H9 (cell line): Measurements from ENCODE around the gene PDGFRB. TPM values are rescaled to one million over a fixed set of nuclear protein-coding genes. Genes with fewer than 3 reads are reported as not detected.
A peak's percentile ranks its signal among the peaks of the same experiment; 100 is the strongest.

Source experiments
- DNase-seq: peaks from one replicate; pipeline ENCODE4 v3.0.0-alpha.2; 2017
- H2AFZ ChIP-seq: one replicate; pipeline ENCODE4 v1.6.1; 2013; ENCODE audit warnings: mild to moderate bottlenecking, low read length, control low read depth, moderate library complexity
- H2AK5ac ChIP-seq: 2 replicates; pipeline ENCODE4 v1.6.1; 2013; ENCODE audit warnings: low read length, control low read depth, mixed read lengths; ENCODE audit not compliant: insufficient read length
- H2BK120ac ChIP-seq: one replicate; pipeline ENCODE4 v1.6.1; 2013; ENCODE audit warnings: low read depth, mild to moderate bottlenecking, low read length, control low read depth, inconsistent platforms; ENCODE audit not compliant: poor library complexity, severe bottlenecking
- H2BK12ac ChIP-seq: 2 replicates; pipeline ENCODE4 v1.6.1; 2013; ENCODE audit warnings: low read length, control low read depth, mixed read lengths, low read depth; ENCODE audit not compliant: insufficient read length
- H2BK15ac ChIP-seq: 2 replicates; pipeline ENCODE4 v1.6.1; 2013; ENCODE audit warnings: low read depth, low read length, control low read depth
- H2BK20ac ChIP-seq: one replicate; pipeline ENCODE4 v1.6.1; 2013; ENCODE audit warnings: low read depth, mild to moderate bottlenecking, low read length, control low read depth, inconsistent platforms; ENCODE audit not compliant: poor library complexity, severe bottlenecking
- H2BK5ac ChIP-seq: 2 replicates; pipeline ENCODE4 v1.6.1; 2013; ENCODE audit warnings: low read length, control low read depth, mixed read lengths; ENCODE audit not compliant: insufficient read length
- H3K14ac ChIP-seq: 2 replicates; pipeline ENCODE4 v1.6.1; 2013; ENCODE audit warnings: low read length, control low read depth; ENCODE audit not compliant: insufficient read depth
- H3K18ac ChIP-seq: 2 replicates; pipeline ENCODE4 v1.6.1; 2013; ENCODE audit warnings: low read depth, mild to moderate bottlenecking, mixed read lengths, low read length, control low read depth; ENCODE audit not compliant: insufficient read length
- H3K23ac ChIP-seq: 2 replicates; pipeline ENCODE4 v1.6.1; 2013; ENCODE audit warnings: low read length, control low read depth, mixed read lengths, low read depth; ENCODE audit not compliant: insufficient read length
- H3K23me2 ChIP-seq: 2 replicates; pipeline ENCODE4 v1.6.1; 2013; ENCODE audit warnings: low read depth, mild to moderate bottlenecking, mixed read lengths, low read length, control low read depth; ENCODE audit not compliant: insufficient read length, poor library complexity, severe bottlenecking
- H3K27ac ChIP-seq: 2 replicates; pipeline ENCODE4 v1.5.1; 2013; ENCODE audit warnings: low read length, control low read depth, mixed read lengths, low read depth; ENCODE audit not compliant: insufficient read length
- H3K27me3 ChIP-seq: 2 replicates; pipeline ENCODE4 v1.6.1; 2013; ENCODE audit warnings: low read length, control low read depth, inconsistent platforms; ENCODE audit not compliant: insufficient read depth
- H3K4ac ChIP-seq: 2 replicates; pipeline ENCODE4 v1.6.1; 2013; ENCODE audit warnings: low read depth, mild to moderate bottlenecking, control low read depth, inconsistent platforms, low read length, moderate library complexity
- H3K4me1 ChIP-seq: 2 replicates; pipeline ENCODE4 v1.6.1; 2013; ENCODE audit warnings: low read length, control low read depth, inconsistent platforms; ENCODE audit not compliant: insufficient read depth
- H3K4me2 ChIP-seq: 2 replicates; pipeline ENCODE4 v1.6.1; 2013; ENCODE audit warnings: low read length, control low read depth, mixed read lengths; ENCODE audit not compliant: insufficient read length, insufficient read depth
- H3K56ac ChIP-seq: 2 replicates; pipeline ENCODE4 v1.6.1; 2013; ENCODE audit warnings: low read depth, mild to moderate bottlenecking, mixed read lengths, low read length, control low read depth; ENCODE audit not compliant: insufficient read length
- H3K79me1 ChIP-seq: 2 replicates; pipeline ENCODE4 v1.6.1; 2013; ENCODE audit warnings: low read depth, mild to moderate bottlenecking, moderate library complexity, low read length, control low read depth, inconsistent platforms; ENCODE audit not compliant: insufficient read depth, poor library complexity, severe bottlenecking
- H3K79me2 ChIP-seq: 2 replicates; pipeline ENCODE4 v1.6.1; 2013; ENCODE audit warnings: low read length, control low read depth, inconsistent platforms; ENCODE audit not compliant: insufficient read depth
- H3K9ac ChIP-seq: 2 replicates; pipeline ENCODE4 v1.6.1; 2013; ENCODE audit warnings: low read length, control low read depth, mixed read lengths; ENCODE audit not compliant: insufficient read length; ENCODE audit errors: extremely low read depth
- H3K9me3 ChIP-seq: one replicate; pipeline ENCODE4 v1.6.1; 2013; ENCODE audit warnings: low read depth, low read length, inconsistent platforms; ENCODE audit not compliant: control insufficient read depth
- H3T11ph ChIP-seq: one replicate; pipeline ENCODE4 v1.6.1; 2013; ENCODE audit warnings: mild to moderate bottlenecking, low read length, control low read depth, inconsistent platforms
- H4K20me1 ChIP-seq: one replicate; pipeline ENCODE4 v1.6.1; 2013; ENCODE audit not compliant: control insufficient read depth, insufficient read length, insufficient read depth
- H4K5ac ChIP-seq: 2 replicates; pipeline ENCODE4 v1.6.1; 2013; ENCODE audit warnings: low read depth, mild to moderate bottlenecking, mixed read lengths, low read length, control low read depth; ENCODE audit not compliant: insufficient read length
- H4K8ac ChIP-seq: replicated peaks from 2 replicates; pipeline ENCODE4 v1.6.1; 2013; ENCODE audit warnings: low read length, control low read depth, mixed read lengths, low read depth; ENCODE audit not compliant: insufficient read length
- H4K91ac ChIP-seq: 2 replicates; pipeline ENCODE4 v1.6.1; 2013; ENCODE audit warnings: low read depth, mild to moderate bottlenecking, moderate library complexity, mixed read lengths, low read length, control low read depth; ENCODE audit not compliant: insufficient read length
- H3K27ac Mint-ChIP-seq, 3 experiments: 2 replicates in 2 of 3; 3 replicates in 1 of 3; pipeline ENCODE4 v1.8.0; 2020 to 2021; ENCODE audit warnings: mixed read lengths in 3 of 3, mild to moderate bottlenecking in 1 of 3, moderate library complexity in 1 of 3
- H3K27me3 Mint-ChIP-seq: 2 replicates; pipeline ENCODE4 v1.8.0; 2021; ENCODE audit warnings: low read depth, mild to moderate bottlenecking, moderate library complexity, mixed read lengths
- H3K36me3 Mint-ChIP-seq, 3 experiments: 2 replicates in 2 of 3; 3 replicates in 1 of 3; pipeline ENCODE4 v1.8.0; 2020 to 2021; ENCODE audit warnings: low read depth in 3 of 3, mixed read lengths in 3 of 3; ENCODE audit not compliant: insufficient read depth in 1 of 3
- H3K4me1 Mint-ChIP-seq, 2 experiments: 2 replicates each; pipeline ENCODE4 v1.8.0; 2020; ENCODE audit warnings: mixed read lengths in 2 of 2
- H3K4me3 Mint-ChIP-seq, 2 experiments: 2 replicates in 1 of 2; 3 replicates in 1 of 2; pipeline ENCODE4 v1.8.0; 2020 to 2021; ENCODE audit warnings: mild to moderate bottlenecking in 2 of 2, mixed read lengths in 2 of 2, moderate library complexity in 1 of 2
- H3K9me3 Mint-ChIP-seq, 2 experiments: 2 replicates in 1 of 2; 3 replicates in 1 of 2; pipeline ENCODE4 v1.8.0; 2020; ENCODE audit warnings: mild to moderate bottlenecking in 2 of 2, mixed read lengths in 2 of 2, moderate library complexity in 1 of 2
- CTCF ChIP-seq: fragments of 200-600 bp; sonication (generic); conservative IDR thresholded peaks from 3 replicates; pipeline ENCODE4 v1.8.0; 2021; ENCODE audit warnings: antibody characterized with exemption, mild to moderate bottlenecking
- WGBS: extraction: QIAGEN DNeasy Blood & Tissue Kit; methylation state at CpG from one replicate; pipeline ENCODE4 v1.1.7; 2013; ENCODE audit warnings: missing lambda C conversion rate, low lambda C conversion rate, mixed read lengths; ENCODE audit not compliant: insufficient read length; ENCODE audit errors: extremely low coverage; 5-methylcytosine and 5-hydroxymethylcytosine counted together
- total RNA-seq: library from RNA; stranded (reverse); gene quantifications from 2 replicates; pipeline ENCODE4 v1.2.1, GENCODE V29; 2021

The PDGFRB gene
- total RNA-seq, 1 experiment from 2014 or later = 2.2 TPM

- no peak within 1 kb of the TSS for H4K5ac ChIP-seq
- H2AFZ ChIP-seq = no peak within 1 kb of the TSS
- H3K9ac ChIP-seq = no peak within 1 kb of the TSS
- no peak within 1 kb of the TSS for H2BK20ac ChIP-seq
- no peaks in the 10 kb centered on the region for H4K20me1 ChIP-seq
- no peaks in the 10 kb centered on the region for H3K4me1 ChIP-seq
- no peaks in the 10 kb centered on the region for H3K36me3 Mint-ChIP-seq
- no peaks in the 10 kb centered on the region for H3K79me2 ChIP-seq
- no peak within 1 kb of the TSS for H3K14ac ChIP-seq
- no peak within 1 kb of the TSS for H3K4ac ChIP-seq
- H3K56ac ChIP-seq = no peak within 1 kb of the TSS
- H3K4me3 Mint-ChIP-seq = peak within 1 kb of the TSS; percentile 15 to 68; a peak in 3 of 5 replicates
- peaks cover 99% of the 10 kb centered on the region for H3K27me3 Mint-ChIP-seq
- WGBS = no CpG with 5 or more reads among the region's 93 CpGs
- H3K18ac ChIP-seq = no peak within 1 kb of the TSS
- H3K9me3 ChIP-seq = no peaks in the 10 kb centered on the region
- H2BK120ac ChIP-seq = no peak within 1 kb of the TSS
- H3K4me1 Mint-ChIP-seq = peaks cover 13 to 19% of the 10 kb centered on the region in 2 experiments
- H4K8ac ChIP-seq = no peak within 1 kb of the TSS
- no peak within 1 kb of the TSS for H2BK15ac ChIP-seq
- H3K27ac ChIP-seq = no peak within 1 kb of the TSS
- peak within 1 kb of the TSS; percentile 37 for H3K4me2 ChIP-seq
- no peak within 1 kb of the TSS for H2BK12ac ChIP-seq
- H3K23me2 ChIP-seq = no peaks in the 10 kb centered on the region
- no peaks in the 10 kb centered on the region for H3K79me1 ChIP-seq
- H3K9me3 Mint-ChIP-seq = peaks cover 3 to 6% of the 10 kb centered on the region in 2 experiments; a peak in 2 of 5 replicates
- no peak for TF ChIP-seq CTCF
- no peak within 1 kb of the TSS for H3K27ac Mint-ChIP-seq
- DNase-seq = peak; percentile 58
- H2AK5ac ChIP-seq = no peak within 1 kb of the TSS
- H4K91ac ChIP-seq = no peak within 1 kb of the TSS
- peaks cover 63% of the 10 kb centered on the region for H3K27me3 ChIP-seq
- H3T11ph ChIP-seq = no peak within 1 kb of the TSS
- no peak within 1 kb of the TSS for H3K23ac ChIP-seq
- no peak within 1 kb of the TSS for H2BK5ac ChIP-seq
These were observed 11.2 kb upstream of the PDGFRB start, which contains the start of gene CDX1 for GRCh38 chr5:150166650-150167511. Gene CDX1 (plus strand): TSS chr5:150166778. CDS start chr5:150166877, 99 bp downstream.
